Progenitor cell of endocrine pancreas (in vitro differentiated cells): Measurements from ENCODE around the gene CAMK4. TPM values are rescaled to one million over a fixed set of nuclear protein-coding genes. Genes with fewer than 3 reads are reported as not detected.
"Not testable (repeated sequence)": the region's sequence is repeated elsewhere in the genome, so short reads cannot be mapped to it uniquely, and the experiment has no call there.

Experiments
- DNase-seq: peaks from one replicate; pipeline ENCODE4 v3.0.0; 2021; ENCODE audit warnings: low spot score; ENCODE audit not compliant: unreplicated experiment
- H3K27ac Mint-ChIP-seq: 2 replicates; pipeline ENCODE4 v1.8.0; 2021; ENCODE audit warnings: mild to moderate bottlenecking, moderate library complexity, mixed read lengths
- H3K27me3 Mint-ChIP-seq: 2 replicates; pipeline ENCODE4 v1.8.0; 2021; ENCODE audit warnings: mixed read lengths
- H3K36me3 Mint-ChIP-seq: 2 replicates; pipeline ENCODE4 v1.8.0; 2022; ENCODE audit warnings: mixed read lengths; ENCODE audit not compliant: insufficient read depth
- H3K4me1 Mint-ChIP-seq: 2 replicates; pipeline ENCODE4 v1.8.0; 2021; ENCODE audit warnings: low read depth, mixed read lengths
- H3K4me3 Mint-ChIP-seq: 2 replicates; pipeline ENCODE4 v1.8.0; 2021; ENCODE audit warnings: low read depth, mild to moderate bottlenecking, moderate library complexity, mixed read lengths
- H3K9me3 Mint-ChIP-seq: 2 replicates; pipeline ENCODE4 v1.8.0; 2021; ENCODE audit warnings: low read depth, mixed read lengths
- total RNA-seq: library from RNA; stranded (reverse); gene quantifications from 2 replicates; pipeline ENCODE4 v1.2.1, GENCODE V29; 2021
- TF ChIP-seq, protein P1 (sequence below): fragments of 200-600 bp; sonication (generic); IDR thresholded peaks from one replicate; pipeline ENCODE4 v1.5.0; 2021; ENCODE audit warnings: antibody characterized with exemption, mild to moderate bottlenecking; ENCODE audit not compliant: unreplicated experiment

CAMK4 gene
- total RNA-seq, 1 donor from 2014 or later: 2.3 TPM

DNA sequence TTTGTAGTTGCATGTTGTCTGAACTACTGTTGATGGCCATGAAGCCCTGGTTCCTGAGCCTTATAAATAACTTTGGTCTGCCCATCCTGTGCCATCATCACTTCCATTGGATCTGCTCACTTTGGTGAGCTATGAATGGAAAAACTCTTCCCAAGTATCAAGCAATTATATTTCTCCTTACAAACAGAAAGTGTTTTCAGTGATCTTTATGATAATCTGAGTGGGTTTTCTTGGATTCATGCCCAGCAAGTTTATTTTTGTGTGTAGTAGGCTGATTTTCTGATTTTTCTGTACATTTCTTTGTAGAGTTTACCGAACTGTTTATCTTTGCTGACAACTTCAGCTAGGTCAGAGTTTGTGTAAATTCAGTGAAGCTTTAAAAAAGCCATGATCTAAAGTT, 31.0 kb downstream of the CAMK4 start:
- H3K4me1 Mint-ChIP-seq: no peaks in the 10 kb centered on the region
- TF ChIP-seq, protein P1, sequence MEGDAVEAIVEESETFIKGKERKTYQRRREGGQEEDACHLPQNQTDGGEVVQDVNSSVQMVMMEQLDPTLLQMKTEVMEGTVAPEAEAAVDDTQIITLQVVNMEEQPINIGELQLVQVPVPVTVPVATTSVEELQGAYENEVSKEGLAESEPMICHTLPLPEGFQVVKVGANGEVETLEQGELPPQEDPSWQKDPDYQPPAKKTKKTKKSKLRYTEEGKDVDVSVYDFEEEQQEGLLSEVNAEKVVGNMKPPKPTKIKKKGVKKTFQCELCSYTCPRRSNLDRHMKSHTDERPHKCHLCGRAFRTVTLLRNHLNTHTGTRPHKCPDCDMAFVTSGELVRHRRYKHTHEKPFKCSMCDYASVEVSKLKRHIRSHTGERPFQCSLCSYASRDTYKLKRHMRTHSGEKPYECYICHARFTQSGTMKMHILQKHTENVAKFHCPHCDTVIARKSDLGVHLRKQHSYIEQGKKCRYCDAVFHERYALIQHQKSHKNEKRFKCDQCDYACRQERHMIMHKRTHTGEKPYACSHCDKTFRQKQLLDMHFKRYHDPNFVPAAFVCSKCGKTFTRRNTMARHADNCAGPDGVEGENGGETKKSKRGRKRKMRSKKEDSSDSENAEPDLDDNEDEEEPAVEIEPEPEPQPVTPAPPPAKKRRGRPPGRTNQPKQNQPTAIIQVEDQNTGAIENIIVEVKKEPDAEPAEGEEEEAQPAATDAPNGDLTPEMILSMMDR: no peak
- H3K4me3 Mint-ChIP-seq: no peak overlapping the region
- DNase-seq: no peak
- peaks cover 4% of the 10 kb centered on the region for H3K9me3 Mint-ChIP-seq
- H3K36me3 Mint-ChIP-seq: no peaks in the 10 kb centered on the region
- H3K27ac Mint-ChIP-seq: no peak overlapping the region
- no peaks in the 10 kb centered on the region for H3K27me3 Mint-ChIP-seq

DNA sequence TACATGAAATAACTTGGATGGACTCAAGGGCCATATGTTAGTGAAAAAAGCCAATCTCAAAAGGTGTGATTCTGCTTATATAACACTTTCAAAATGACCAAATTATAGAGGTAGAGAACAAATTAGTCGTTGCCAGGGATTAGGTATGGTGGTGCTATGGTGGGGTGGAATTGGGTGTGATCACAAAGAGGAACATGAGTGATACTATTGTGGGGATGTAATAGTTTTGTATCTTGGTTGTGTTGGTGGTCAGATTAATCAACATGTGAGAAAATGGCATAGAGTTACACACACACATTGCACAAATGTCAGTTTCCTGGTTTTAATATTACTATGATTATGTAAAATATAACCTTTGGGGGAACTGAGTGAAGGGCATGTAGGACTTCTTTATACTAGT, 31.9 kb downstream of the CAMK4 start:
- Mint-ChIP-seq H3K36me3 (no peaks in the 10 kb centered on the region), H3K4me1 (no peaks in the 10 kb centered on the region), H3K27ac (no peak overlapping the region), H3K9me3 (peaks cover 4% of the 10 kb centered on the region), H3K4me3 (no peak overlapping the region), H3K27me3 (no peaks in the 10 kb centered on the region)
- DNase-seq: no peak
- TF ChIP-seq, protein P1: no peak

DNA sequence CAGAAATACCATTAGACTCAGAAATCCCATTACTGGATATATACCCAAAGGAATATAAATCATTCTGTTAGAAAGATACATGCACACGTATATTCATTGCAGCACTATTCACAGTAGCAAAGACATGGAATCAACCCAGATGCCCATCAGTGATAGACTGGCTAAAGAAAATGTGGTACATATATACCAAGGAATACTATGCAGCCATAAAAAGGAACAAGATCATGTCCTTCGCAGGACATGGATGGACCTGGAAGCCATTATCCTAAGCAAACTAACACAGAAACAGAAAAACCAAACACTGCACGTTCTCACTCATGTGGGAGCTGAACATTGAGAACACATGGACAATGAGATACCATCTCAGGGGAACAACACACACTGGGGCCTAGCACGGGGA, 33.4 kb downstream of the CAMK4 start:
- not testable (repeated sequence) for H3K9me3 Mint-ChIP-seq, H3K27ac Mint-ChIP-seq, H3K36me3 Mint-ChIP-seq, H3K4me1 Mint-ChIP-seq, H3K4me3 Mint-ChIP-seq, H3K27me3 Mint-ChIP-seq, DNase-seq

DNA sequence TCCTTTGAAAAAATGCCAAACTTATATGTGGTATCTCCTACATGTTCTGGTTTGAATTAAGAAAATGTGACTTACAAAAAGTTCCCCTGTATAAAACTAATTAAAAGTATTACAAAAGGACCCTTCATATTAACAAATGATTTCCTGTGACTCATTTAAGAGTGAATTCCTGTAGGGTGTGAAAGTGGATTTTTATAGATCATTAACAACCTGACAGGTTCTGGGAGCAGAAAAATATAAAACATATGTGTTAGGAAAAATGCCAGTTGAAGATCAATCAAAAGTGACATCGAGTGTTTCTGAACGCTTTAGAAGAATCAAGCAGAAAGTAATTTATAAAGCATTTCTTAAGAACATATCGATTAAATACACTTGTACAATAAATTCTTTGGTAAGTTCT, 35.5 kb downstream of the CAMK4 start:
- H3K4me1 Mint-ChIP-seq: no peaks in the 10 kb centered on the region
- no peak for DNase-seq
- peaks cover 4% of the 10 kb centered on the region for H3K9me3 Mint-ChIP-seq
- no peak overlapping the region for H3K4me3 Mint-ChIP-seq
- H3K27ac Mint-ChIP-seq: no peak overlapping the region
- TF ChIP-seq, protein P1: no peak
- no peaks in the 10 kb centered on the region for H3K27me3 Mint-ChIP-seq
- no peaks in the 10 kb centered on the region for H3K36me3 Mint-ChIP-seq

DNA sequence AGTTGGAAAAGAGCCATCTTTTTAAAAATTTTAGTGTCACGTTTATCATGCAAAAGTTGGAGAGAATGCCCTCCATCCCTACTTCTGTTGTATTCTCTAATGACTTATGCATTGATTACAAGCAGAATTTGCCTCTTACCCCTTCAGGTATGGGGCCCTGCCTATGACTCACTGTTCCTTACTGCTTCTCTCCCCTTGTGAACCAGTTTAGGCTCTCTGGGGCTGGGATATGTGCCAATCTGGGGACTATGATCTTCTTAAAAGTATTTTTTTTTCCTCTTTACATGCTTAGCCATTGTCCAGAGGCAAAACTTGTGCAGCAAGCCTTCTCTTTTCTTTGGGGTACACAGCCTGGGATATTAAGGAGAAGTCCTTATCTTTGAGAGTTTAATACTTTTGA, 37.4 kb downstream of the CAMK4 start:
- no peak overlapping the region for H3K4me3 Mint-ChIP-seq
- no peaks in the 10 kb centered on the region for H3K36me3 Mint-ChIP-seq
- peaks cover 4% of the 10 kb centered on the region for H3K9me3 Mint-ChIP-seq
- TF ChIP-seq, protein P1: no peak
- no peaks in the 10 kb centered on the region for H3K27me3 Mint-ChIP-seq
- no peaks in the 10 kb centered on the region for H3K4me1 Mint-ChIP-seq
- no peak overlapping the region for H3K27ac Mint-ChIP-seq
- no peak for DNase-seq

DNA sequence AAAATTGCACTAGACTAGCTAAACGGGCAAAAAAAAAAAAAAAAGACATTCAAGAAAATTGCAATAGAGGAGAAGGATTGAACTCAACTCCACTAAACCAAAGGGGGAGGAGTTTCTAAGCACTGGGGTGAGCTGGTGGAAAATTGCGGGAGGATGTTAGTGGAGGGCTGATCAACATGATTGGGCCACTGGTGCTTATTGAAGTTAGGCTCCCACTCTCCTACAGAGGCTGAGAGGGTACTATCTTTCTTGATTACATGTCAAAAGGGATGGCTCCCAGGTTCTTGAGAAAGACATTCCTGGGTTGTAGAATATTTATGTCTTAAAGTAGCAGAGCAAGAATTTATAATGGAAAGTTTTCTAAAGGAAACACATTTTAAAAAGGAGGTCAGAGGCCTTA, 38.0 kb downstream of the CAMK4 start:
- Mint-ChIP-seq H3K27ac (no peak overlapping the region), H3K4me1 (no peaks in the 10 kb centered on the region), H3K9me3 (no peaks in the 10 kb centered on the region), H3K4me3 (no peak overlapping the region), H3K36me3 (no peaks in the 10 kb centered on the region), H3K27me3 (no peaks in the 10 kb centered on the region)
- no peak for DNase-seq
- TF ChIP-seq, protein P1: no peak
